MCF 10A (cell line): ENCODE results near the gene MGAT5. TPM values are rescaled to one million over a fixed set of nuclear protein-coding genes. Genes with fewer than 3 reads are reported as not detected.

Source experiments
- BruUV-seq: library from RNA; stranded (reverse); fragments of 400-500 nt; replicated peaks from 2 replicates; lab custom pipeline; 2021; lab: Mats Ljungman, UMichigan
- CTCF ChIA-PET: fragments of 300-600 bp; sonication (Branson Sonifier 250); formaldehyde crosslinking; extraction: SDS; loops from one replicate; lab custom pipeline; 2021; ENCODE audit warnings: antibody characterized with exemption, inconsistent platforms; lab: Yijun Ruan, JAX
- POLR2A ChIA-PET: fragments of 300-600, 350-650 bp; sonication (Branson Sonifier 250); formaldehyde crosslinking; extraction: SDS; loops from one replicate; lab custom pipeline; 2020; ENCODE audit warnings: antibody characterized with exemption, inconsistent platforms; lab: Yijun Ruan, JAX
- DNase-seq: peaks from one replicate; pipeline ENCODE4 v3.0.0-alpha.2; 2018; ENCODE audit not compliant: unreplicated experiment
- H3K27ac Mint-ChIP-seq: one replicate; pipeline ENCODE4 v1.8.0; 2022; ENCODE audit warnings: mild to moderate bottlenecking, low read depth, mixed read lengths; ENCODE audit not compliant: unreplicated experiment
- H3K27me3 Mint-ChIP-seq: one replicate; pipeline ENCODE4 v1.8.0; 2022; ENCODE audit warnings: mixed read lengths; ENCODE audit not compliant: insufficient read depth, unreplicated experiment
- H3K36me3 Mint-ChIP-seq: one replicate; pipeline ENCODE4 v1.8.0; 2022; ENCODE audit warnings: mild to moderate bottlenecking, moderate library complexity, mixed read lengths; ENCODE audit not compliant: insufficient read depth, unreplicated experiment
- H3K4me1 Mint-ChIP-seq: one replicate; pipeline ENCODE4 v1.8.0; 2022; ENCODE audit warnings: mixed read lengths; ENCODE audit not compliant: insufficient read depth, unreplicated experiment
- H3K4me3 Mint-ChIP-seq: one replicate; pipeline ENCODE4 v1.8.0; 2022; ENCODE audit warnings: mild to moderate bottlenecking, moderate library complexity, mixed read lengths; ENCODE audit not compliant: unreplicated experiment
- H3K9me3 Mint-ChIP-seq: one replicate; pipeline ENCODE4 v1.8.0; 2022; ENCODE audit warnings: mixed read lengths; ENCODE audit not compliant: unreplicated experiment
- intact Hi-C: fragments of 100-400 bp; cut with micrococcal nuclease; formaldehyde crosslinking; loops from 2 replicates; pipeline ENCODE4 v1.14.1; 2022
- total RNA-seq: library from RNA; stranded (reverse); gene quantifications from 2 replicates; pipeline ENCODE4 v1.2.3, GENCODE V29; 2022
- TF ChIP-seq, protein P1 (sequence below): fragments of 200-600 bp; IDR thresholded peaks from one replicate; pipeline ENCODE4 v1.8.0; 2022; ENCODE audit warnings: antibody characterized with exemption, mild to moderate bottlenecking; ENCODE audit not compliant: unreplicated experiment

The MGAT5 gene
- total RNA-seq, 1 experiment from 2014 or later: 22.2 TPM

GRCh38 chr2:134417968-134418582 lies 164.2 kb downstream of the MGAT5 start:
- CTCF ChIA-PET: interaction anchor here (1.0 to 3.1 kb wide), 9 partner anchors 8 to 531 kb away, joined by 3 to 14 read pairs (median 5); no protein-coding TSS in a partner anchor
- no peaks in the 10 kb centered on the region for H3K4me1 Mint-ChIP-seq
- intact Hi-C loops: no loop called here
- no TSS peak for BruUV-seq
- TF ChIP-seq, protein P1, sequence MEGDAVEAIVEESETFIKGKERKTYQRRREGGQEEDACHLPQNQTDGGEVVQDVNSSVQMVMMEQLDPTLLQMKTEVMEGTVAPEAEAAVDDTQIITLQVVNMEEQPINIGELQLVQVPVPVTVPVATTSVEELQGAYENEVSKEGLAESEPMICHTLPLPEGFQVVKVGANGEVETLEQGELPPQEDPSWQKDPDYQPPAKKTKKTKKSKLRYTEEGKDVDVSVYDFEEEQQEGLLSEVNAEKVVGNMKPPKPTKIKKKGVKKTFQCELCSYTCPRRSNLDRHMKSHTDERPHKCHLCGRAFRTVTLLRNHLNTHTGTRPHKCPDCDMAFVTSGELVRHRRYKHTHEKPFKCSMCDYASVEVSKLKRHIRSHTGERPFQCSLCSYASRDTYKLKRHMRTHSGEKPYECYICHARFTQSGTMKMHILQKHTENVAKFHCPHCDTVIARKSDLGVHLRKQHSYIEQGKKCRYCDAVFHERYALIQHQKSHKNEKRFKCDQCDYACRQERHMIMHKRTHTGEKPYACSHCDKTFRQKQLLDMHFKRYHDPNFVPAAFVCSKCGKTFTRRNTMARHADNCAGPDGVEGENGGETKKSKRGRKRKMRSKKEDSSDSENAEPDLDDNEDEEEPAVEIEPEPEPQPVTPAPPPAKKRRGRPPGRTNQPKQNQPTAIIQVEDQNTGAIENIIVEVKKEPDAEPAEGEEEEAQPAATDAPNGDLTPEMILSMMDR: no peak
- H3K9me3 Mint-ChIP-seq: no peaks in the 10 kb centered on the region
- H3K27me3 Mint-ChIP-seq: no peaks in the 10 kb centered on the region
- no peak for DNase-seq
- POLR2A ChIA-PET: no interaction called here
- H3K36me3 Mint-ChIP-seq: peaks cover 12% of the 10 kb centered on the region
- H3K4me3 Mint-ChIP-seq: no peak overlapping the region
- no peak overlapping the region for H3K27ac Mint-ChIP-seq

GRCh38 chr2:134420259-134420658 lies 166.4 kb downstream of the MGAT5 start:
- Mint-ChIP-seq H3K9me3 (no peaks in the 10 kb centered on the region), H3K4me3 (no peak overlapping the region), H3K27ac (no peak overlapping the region), H3K36me3 (peaks cover 6% of the 10 kb centered on the region), H3K27me3 (no peaks in the 10 kb centered on the region), H3K4me1 (no peaks in the 10 kb centered on the region)
- BruUV-seq: no TSS peak
- ChIA-PET POLR2A (no interaction called here), CTCF (interaction anchor here (0.6 to 3.1 kb wide), 10 partner anchors 8 to 534 kb away, joined by 3 to 17 read pairs (median 4); no protein-coding TSS in a partner anchor)
- intact Hi-C loops: no loop called here
- no peak for DNase-seq
- TF ChIP-seq, protein P1: no peak

DNA sequence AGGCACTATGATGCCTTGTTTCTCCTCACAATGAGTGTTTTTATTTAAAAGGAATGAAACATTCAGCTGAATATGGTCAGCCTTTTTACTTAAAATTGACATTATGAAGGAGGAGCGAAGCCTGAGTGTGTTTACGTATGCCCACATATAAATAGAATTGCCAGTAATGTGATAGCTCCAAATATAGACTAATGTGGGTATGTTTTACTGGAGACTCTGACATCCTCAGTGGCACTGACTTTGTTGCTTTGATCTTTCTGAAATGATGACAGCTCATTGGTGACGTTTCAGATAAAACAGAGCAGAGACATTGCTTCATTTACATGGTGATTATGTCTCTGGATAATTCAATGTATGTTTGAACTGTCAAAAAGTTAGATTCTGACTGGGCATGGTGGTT lies 167.0 kb downstream of the MGAT5 start:
- no peak for DNase-seq
- Mint-ChIP-seq H3K27ac (no peak overlapping the region), H3K4me1 (no peaks in the 10 kb centered on the region), H3K36me3 (peaks cover 6% of the 10 kb centered on the region), H3K27me3 (no peaks in the 10 kb centered on the region), H3K4me3 (no peak overlapping the region), H3K9me3 (no peaks in the 10 kb centered on the region)
- CTCF ChIA-PET: interaction anchor here (1.1 to 3.1 kb wide), 7 partner anchors 9 to 534 kb away, joined by 3 to 14 read pairs (median 4); no protein-coding TSS in a partner anchor
- intact Hi-C loops: no loop called here
- no TSS peak for BruUV-seq
- POLR2A ChIA-PET: no interaction called here
- TF ChIP-seq, protein P1: no peak

DNA sequence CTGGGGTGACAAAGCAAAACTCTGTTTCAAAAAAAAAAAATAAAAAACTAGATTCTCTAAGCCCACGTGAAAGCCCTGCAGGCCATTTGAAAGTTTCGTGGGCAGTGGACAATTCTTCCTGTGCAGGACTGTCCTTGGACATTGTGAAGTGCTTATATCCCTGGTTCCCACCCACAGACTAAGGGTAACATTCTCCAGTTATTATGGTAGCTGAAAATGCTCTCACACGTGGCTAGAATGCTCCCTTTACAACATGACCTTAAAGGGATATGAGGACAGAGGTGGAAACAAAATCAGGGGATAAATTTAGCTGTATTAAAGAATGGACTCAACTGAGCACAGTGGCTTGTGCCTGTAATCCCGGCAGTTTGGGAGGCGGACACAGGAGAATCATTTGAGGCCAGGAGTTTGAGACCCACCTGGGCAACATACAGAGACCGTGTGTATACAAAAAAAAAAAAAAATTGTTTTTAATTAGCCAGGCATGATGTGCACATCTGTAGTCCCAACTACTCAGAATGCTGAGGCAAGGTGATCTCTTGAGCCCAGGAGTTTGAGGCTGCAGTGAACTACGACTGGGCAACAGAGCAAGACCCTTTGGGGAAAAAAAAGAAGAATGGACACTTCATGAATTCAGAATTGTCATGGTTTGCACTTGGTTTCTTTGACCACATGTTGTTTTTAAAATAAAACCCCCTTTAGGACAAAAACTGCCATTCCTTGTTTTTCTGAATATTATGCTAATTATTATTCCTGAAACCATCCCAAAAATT lies 167.9 kb downstream of the MGAT5 start:
- CTCF ChIA-PET: interaction anchor here (0.7 to 2.2 kb wide), 5 partner anchors 10 to 535 kb away, joined by 4 to 9 read pairs (median 4); no protein-coding TSS in a partner anchor
- Mint-ChIP-seq H3K4me1 (no peaks in the 10 kb centered on the region), H3K9me3 (no peaks in the 10 kb centered on the region), H3K4me3 (no peak overlapping the region), H3K36me3 (peaks cover 9% of the 10 kb centered on the region), H3K27ac (no peak overlapping the region), H3K27me3 (no peaks in the 10 kb centered on the region)
- TF ChIP-seq, protein P1: no peak
- intact Hi-C loops: no loop called here
- no TSS peak for BruUV-seq
- POLR2A ChIA-PET: no interaction called here
- no peak for DNase-seq
